GM19238 (cell line): Measurements from ENCODE around the gene C4orf50.

Experiments used
- DNase-seq: peaks from one replicate; pipeline ENCODE4 v3.0.0; 2011; ENCODE audit warnings: low spot score; ENCODE audit not compliant: insufficient read length

C4orf50 gene

DNA sequence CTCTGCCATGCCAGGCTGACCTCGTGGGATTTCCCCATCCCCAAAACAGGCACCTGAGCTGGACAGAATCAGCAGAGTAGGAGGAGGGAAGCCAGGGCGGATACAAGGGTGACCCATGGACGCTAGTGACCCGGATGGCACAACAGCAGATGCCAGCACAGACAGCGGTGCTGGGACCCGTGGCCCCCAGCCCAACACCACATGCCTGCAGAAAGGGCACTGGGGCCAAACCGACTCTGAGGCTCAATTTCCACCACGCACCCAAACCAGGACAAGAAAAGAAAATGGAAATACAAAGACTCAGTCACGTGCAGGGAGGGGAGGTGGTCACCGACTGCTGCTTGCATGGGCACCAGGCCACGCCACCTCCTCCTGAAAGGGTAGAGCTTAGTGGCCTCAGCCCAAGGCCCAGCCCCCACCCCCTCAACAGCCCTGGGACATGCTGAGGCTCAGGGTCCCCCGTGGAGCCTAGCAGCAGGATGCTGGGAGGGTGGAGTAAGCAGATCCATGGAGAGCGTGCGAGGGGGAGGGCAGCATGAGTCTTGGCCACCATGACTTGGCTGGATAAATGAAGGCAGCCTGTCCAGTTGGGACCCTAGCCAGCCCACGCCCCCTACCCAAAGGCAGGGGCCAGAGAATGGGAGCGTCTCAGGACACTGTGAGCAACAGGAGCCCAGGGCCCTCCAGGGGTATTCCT, 47.7 kb downstream of the C4orf50 start:
- DNase-seq: no peak

GRCh38 chr4:5969777-5970176, 48.5 kb downstream of the C4orf50 start:
- no peak for DNase-seq

- no peak for DNase-seq
These were observed 48.9 kb downstream of the C4orf50 start for GRCh38 chr4:5969336-5969735.

GRCh38 chr4:5968246-5968645, 50.0 kb downstream of the C4orf50 start:
- no peak for DNase-seq

DNA sequence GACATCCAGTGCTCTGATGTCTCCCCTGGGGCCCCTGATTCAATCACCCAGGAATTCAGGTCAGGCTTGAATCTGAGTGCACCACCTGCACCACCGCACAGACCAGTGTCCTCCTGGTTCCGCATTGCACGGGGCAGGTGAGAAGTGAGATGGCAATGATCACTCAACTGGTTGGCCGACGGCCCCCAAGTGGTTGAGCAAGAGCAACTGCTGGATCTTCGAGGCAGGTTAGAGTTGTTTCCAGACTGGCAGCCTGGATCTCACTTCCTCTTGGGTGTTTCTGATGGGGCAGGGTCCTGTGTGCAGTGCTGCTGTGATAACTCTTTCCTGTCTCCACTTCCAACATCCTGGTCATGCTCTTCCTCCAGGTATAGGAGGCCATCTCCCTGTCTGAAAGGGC, 50.4 kb downstream of the C4orf50 start:
- DNase-seq: no peak

- DNase-seq: no peak
These were observed 53.0 kb downstream of the C4orf50 start for GRCh38 chr4:5965225-5965624.

- no peak for DNase-seq
These were observed 54.2 kb downstream of the C4orf50 start for GRCh38 chr4:5964030-5964429.

- DNase-seq: no peak
These were observed 54.6 kb downstream of the C4orf50 start for GRCh38 chr4:5963611-5964010.

DNA sequence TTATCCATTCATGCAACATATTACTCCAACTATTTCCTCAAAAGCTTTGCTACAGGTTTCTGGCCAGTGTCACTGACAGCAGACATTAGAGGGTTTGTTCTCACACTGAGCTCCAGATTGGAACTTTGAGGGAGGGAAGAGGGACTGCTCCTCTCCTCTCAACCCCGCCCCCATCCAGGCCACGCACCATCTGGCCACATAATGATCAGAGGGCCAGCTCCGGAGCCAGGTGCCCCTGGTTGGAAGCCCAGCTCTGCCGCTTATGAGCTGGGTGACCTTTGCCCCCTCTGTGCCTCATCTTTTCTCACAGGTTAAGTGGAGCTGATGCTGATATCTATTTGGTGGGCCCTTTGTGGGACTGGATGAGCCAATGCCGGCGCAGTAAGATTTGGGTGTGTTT, 55.8 kb downstream of the C4orf50 start:
- no peak for DNase-seq

DNA sequence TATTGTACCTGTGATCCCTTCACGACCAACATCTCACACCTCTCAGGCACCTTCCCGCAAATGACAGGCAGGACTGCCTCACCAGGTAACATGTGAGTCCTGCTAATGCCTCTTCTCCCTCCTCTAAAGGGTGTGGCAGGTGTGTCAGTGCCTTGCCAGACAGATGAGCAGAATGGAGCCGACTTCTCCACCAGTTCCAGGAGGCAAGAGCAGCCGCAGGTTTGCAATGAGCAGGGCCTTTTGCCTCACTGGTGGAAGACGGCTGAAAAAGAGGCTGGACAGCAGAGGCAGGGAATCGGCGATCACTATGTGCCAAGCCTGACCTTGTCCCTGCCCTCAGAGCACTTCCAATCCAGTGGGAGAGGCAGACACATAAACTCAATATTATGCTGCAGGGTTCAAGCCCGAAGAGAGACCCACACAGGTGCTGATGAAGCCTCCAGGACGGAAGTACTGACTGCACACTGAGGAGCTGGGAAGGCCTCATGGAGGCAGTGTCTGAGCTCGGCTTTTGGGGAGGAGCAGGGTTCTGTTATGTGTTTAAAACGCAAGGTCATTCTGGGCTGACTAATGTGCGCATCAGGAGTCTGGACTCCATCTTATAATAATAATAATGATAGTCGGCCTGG, 57.9 kb downstream of the C4orf50 start:
- no peak for DNase-seq

DNA sequence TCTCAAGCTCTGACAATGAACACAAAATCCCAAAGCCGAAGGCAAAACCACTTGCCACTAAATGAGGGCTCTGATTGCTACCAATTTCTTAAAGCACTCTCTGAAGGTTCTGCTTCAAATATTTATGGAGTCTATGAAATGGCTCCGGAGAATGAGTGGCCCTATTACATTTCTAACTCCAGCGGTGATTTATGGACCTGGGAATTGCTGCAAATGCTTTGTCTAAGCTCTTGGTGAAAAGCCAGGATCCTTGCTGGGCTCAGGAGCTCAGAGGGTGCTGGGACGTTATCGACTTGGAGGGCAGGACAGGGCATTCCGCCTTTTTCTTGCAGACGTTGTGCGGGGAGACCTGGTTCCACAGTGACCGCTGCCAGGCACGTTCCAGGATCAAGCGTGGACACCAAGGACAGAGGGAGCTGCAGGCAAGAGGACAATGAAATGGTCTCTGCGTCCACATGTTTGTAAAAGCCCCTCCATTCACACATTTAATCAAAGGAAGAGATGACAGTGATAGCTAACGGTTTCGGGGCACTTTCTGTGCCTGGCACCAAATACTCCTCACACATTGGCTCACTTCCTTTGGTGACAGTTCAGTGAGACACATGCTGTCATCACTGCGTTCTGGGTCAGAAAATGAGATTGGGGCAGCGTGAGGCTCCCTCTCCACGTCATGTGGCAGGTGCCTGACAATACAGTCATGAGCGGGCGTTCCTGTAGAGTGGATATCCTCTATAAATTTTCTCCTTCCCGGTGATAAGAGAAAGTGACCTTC, 58.8 kb downstream of the C4orf50 start:
- no peak for DNase-seq

GRCh38 chr4:5958199-5958735, 60.0 kb downstream of the C4orf50 start:
- DNase-seq: no peak

GRCh38 chr4:5957076-5957475, 61.2 kb downstream of the C4orf50 start:
- DNase-seq: no peak

DNA sequence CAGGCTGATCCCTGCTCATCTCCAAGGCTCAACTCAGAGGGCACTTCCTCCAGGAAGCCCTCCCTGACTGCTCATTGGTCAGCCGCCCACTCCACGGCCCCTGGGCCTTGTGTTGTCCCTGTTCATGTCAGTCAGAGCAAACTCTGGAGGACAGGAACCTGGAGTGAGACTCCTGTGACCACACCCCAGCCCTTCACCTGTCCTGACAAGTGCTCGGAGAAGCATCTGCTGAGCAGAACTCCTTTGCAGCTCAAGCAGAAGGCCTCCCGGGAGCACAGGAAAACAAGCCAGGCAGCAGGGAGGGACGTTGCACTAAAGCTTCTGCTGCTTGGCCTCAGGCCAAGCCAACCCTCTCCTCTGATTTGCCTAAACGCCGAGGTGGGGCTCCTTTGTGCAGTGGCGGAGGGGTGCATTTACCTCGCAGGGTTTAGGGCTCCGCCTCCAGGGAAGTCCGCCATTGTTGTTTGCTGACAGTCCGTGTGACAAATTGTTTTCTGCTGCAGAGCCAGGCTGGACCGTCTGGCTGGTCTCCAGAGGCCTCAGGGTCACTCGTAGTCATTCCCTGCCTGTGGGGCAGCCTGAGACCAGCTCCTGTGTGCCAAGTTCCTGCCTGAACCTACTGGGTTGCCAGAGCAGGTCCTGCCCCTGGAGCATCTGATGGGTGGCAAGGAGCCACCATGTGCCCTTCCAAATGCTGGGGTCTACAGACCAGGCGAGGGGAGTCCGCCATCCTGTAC, 61.8 kb downstream of the C4orf50 start:
- DNase-seq: no peak

GRCh38 chr4:5955856-5956255, 62.4 kb downstream of the C4orf50 start:
- DNase-seq: no peak

DNA sequence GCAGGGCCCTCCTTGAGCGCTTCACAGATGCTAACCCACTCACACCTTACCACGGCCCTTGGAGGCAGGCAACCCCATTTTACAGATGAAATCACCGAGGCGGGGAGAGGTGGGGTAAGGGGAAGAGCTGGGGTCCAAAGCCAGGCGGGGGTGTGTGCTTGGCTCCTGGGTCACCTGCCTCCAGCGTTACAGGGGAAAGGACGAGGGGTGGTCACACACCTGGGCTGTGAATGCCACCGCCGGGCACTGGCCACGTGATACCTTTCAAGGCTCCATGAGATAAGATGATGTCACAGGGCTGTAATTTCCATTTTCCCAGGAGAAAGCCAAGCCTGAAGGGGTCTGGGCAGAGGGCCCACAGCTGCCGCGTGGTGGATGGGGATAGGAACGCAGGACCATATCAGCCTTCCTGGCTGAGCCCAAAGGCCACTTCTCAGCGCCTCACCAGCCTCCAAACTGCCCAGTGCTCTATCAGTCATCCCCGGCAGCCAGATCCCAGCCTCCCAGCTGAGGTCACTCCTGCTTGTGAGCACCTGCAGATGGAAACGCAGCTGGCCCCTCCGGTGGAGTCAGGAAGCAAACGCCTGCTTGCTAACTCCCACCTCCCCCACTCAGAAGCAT, 62.9 kb downstream of the C4orf50 start:
- no peak for DNase-seq

- no peak for DNase-seq
These were observed 64.0 kb downstream of the C4orf50 start for GRCh38 chr4:5954056-5954760.

DNA sequence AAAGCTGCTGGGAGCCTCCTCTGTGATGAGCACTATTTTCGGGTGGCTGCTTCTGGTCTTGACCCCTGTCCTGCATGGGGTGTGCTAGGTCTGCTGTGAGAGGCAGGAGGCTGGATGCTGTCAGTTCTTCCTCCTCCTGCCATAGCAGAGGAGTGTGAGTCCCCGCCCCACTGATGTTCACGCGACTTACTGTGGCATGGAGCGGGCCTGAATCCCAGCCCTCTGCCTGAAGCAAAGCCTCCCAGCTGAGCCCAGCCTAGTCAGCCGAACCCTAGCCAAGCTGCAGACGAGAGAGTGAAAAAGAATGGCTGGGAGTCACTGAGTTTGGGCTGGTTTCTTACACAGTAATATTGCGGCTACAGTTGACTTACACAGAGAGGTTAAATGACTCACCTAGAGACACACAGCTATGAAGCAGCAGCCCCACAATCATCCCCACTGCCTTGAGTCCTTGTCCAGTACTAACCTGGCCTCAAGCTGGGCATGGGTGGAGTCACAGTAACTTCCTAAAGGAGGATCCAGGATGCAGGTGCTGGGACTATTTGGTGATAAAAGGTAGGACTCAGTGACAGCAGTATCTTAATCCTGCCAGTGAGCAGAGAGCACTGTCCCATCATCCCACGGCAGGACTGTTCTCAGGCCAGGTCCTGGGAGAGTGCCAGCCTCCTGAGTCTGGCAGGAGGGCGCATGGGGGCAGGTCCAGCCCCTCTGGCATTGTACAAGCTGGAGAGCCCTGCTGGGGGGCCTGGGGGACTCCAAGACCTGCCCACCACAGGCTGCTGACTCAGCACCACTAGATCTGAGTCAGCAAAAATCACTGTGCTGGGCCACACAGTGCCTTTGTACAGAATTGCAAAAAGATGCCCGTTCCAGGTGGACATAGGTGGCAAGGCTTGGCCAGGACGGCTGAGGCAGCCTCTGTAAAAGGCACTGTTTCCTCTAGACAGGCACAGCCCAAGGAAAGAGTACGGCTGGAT, 65.0 kb downstream of the C4orf50 start:
- no peak for DNase-seq

GRCh38 chr4:5952286-5952974, 65.8 kb downstream of the C4orf50 start:
- DNase-seq: no peak
